ENCODE results near the gene USP5.
A peak's percentile ranks its signal among the peaks of the same experiment; 100 is the strongest.
"Not testable (repeated sequence)": the region's sequence is repeated elsewhere in the genome, so short reads cannot be mapped to it uniquely, and the experiment has no call there.

Gene USP5

GRCh38 chr12:6890789-6891645 lies 39.1 kb downstream of the USP5 start:
- H3K27ac ChIP-seq (ENCODE audit: low read depth, low read length), result peak overlapping the region; percentile 78

DNA sequence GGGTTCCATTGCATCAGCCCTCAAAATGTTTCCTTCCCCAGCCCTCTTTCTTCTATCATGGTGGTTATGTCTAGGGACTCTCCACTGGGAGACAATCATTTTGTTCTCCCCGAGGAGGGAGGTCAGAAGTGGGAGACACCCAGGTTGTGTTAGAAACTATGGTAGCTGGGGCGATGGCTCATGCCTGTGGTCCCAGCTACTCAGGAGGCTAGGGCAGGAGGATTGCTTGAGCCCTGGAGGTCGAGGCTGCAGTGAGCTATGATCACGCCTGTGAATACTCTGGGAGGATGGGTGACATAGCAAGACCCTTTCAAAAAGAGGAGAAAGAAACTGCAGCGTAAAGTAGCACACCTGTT lies 39.7 kb downstream of the USP5 start:
- no peaks in the 10 kb centered on the region for H3K79me2 ChIP-seq (ENCODE audit: insufficient read depth, low read length)
- H3K27ac ChIP-seq (ENCODE audit: low read depth, low read length), result peak overlapping the region; percentile 64
- H4K20me1 ChIP-seq (ENCODE audit: low read depth, low read length), result no peaks in the 10 kb centered on the region
- H3K36me3 ChIP-seq (ENCODE audit: low read length), result no peaks in the 10 kb centered on the region
- no peak for TF ChIP-seq EZH2phosphoT487 (conservative IDR thresholded peaks at IDR 0.05; ENCODE audit: low read length)
- H3K4me2 ChIP-seq (ENCODE audit: low read depth, low read length, poor library complexity, severe bottlenecking), result peak overlapping the region; percentile 76
- H3K9ac ChIP-seq (ENCODE audit: low read length), result peak overlapping the region; percentile 74
- H3K4me3 ChIP-seq (ENCODE audit: insufficient read depth, low read length, poor library complexity, severe bottlenecking), result peak overlapping the region; percentile 56
- no peaks in the 10 kb centered on the region for H3K27me3 ChIP-seq (ENCODE audit: low read length)
- H3K9me3 ChIP-seq (ENCODE audit: insufficient read depth, low read length), result no peaks in the 10 kb centered on the region
- peak overlapping the region; percentile 94 for H2AFZ ChIP-seq (ENCODE audit: low read depth, low read length, severe bottlenecking)
- H3K9me2 ChIP-seq (replicated peaks; ENCODE audit: insufficient read depth, low read length), result no peaks in the 10 kb centered on the region
- peaks cover 12% of the 10 kb centered on the region for H3F3A ChIP-seq (ENCODE audit: insufficient read depth)

More at GRCh38 chr12:6890789-6891645, 39.1 kb downstream of the USP5 start:
- H2AFZ ChIP-seq (ENCODE audit: low read depth, low read length, severe bottlenecking), result peak overlapping the region; percentile 94
- H3K9me2 ChIP-seq (replicated peaks; ENCODE audit: insufficient read depth, low read length), result no peaks in the 10 kb centered on the region
- H3K79me2 ChIP-seq (ENCODE audit: insufficient read depth, low read length), result no peaks in the 10 kb centered on the region
- H3K9ac ChIP-seq (ENCODE audit: low read length), result peak overlapping the region; percentile 74
- no peaks in the 10 kb centered on the region for H3K36me3 ChIP-seq (ENCODE audit: low read length)
- peak overlapping the region; percentile 56 for H3K4me3 ChIP-seq (ENCODE audit: insufficient read depth, low read length, poor library complexity, severe bottlenecking)
- no peaks in the 10 kb centered on the region for H4K20me1 ChIP-seq (ENCODE audit: low read depth, low read length)
- H3F3A ChIP-seq (ENCODE audit: insufficient read depth), result peaks cover 12% of the 10 kb centered on the region
- no peaks in the 10 kb centered on the region for H3K9me3 ChIP-seq (ENCODE audit: insufficient read depth, low read length)
- H3K27me3 ChIP-seq (ENCODE audit: low read length), result no peaks in the 10 kb centered on the region
- peak overlapping the region; percentile 92 for H3K4me2 ChIP-seq (ENCODE audit: low read depth, low read length, poor library complexity, severe bottlenecking)
- TF ChIP-seq, protein P1, sequence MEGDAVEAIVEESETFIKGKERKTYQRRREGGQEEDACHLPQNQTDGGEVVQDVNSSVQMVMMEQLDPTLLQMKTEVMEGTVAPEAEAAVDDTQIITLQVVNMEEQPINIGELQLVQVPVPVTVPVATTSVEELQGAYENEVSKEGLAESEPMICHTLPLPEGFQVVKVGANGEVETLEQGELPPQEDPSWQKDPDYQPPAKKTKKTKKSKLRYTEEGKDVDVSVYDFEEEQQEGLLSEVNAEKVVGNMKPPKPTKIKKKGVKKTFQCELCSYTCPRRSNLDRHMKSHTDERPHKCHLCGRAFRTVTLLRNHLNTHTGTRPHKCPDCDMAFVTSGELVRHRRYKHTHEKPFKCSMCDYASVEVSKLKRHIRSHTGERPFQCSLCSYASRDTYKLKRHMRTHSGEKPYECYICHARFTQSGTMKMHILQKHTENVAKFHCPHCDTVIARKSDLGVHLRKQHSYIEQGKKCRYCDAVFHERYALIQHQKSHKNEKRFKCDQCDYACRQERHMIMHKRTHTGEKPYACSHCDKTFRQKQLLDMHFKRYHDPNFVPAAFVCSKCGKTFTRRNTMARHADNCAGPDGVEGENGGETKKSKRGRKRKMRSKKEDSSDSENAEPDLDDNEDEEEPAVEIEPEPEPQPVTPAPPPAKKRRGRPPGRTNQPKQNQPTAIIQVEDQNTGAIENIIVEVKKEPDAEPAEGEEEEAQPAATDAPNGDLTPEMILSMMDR (IDR thresholded peaks at IDR 0.05; ENCODE audit: insufficient read depth, low read length, poor library complexity, severe bottlenecking), result peak; percentile 83
- TF ChIP-seq EZH2phosphoT487 (conservative IDR thresholded peaks at IDR 0.05; ENCODE audit: low read length), result no peak

DNA sequence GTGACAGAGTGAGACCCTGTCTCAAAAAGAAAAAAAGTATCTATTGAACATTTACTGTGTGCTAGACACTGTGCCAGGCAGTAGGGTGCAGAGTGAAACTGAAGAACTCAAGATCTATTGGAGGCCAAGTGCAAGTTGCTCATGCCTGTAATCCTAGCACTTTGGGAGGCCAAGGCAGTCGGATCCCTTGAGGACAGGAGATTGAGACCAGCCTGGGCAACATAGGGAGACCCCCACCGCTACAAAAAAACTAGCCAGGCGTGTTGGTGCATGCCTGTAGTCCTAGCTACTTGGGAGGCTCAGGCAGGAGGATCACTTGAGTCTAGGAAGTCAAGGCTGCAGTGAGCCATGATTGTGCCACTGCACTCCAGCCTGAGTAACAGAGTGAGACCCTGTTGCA lies 40.7 kb downstream of the USP5 start:
- H2AFZ ChIP-seq (ENCODE audit: low read depth, low read length, severe bottlenecking); H3K79me2 ChIP-seq (ENCODE audit: insufficient read depth, low read length); H3K9ac ChIP-seq (ENCODE audit: low read length); H3K4me3 ChIP-seq (ENCODE audit: insufficient read depth, low read length, poor library complexity, severe bottlenecking); H3K9me2 ChIP-seq (replicated peaks; ENCODE audit: insufficient read depth, low read length); H3K27me3 ChIP-seq (ENCODE audit: low read length); H3K4me2 ChIP-seq (ENCODE audit: low read depth, low read length, poor library complexity, severe bottlenecking); H3K27ac ChIP-seq (ENCODE audit: low read depth, low read length); H3K36me3 ChIP-seq (ENCODE audit: low read length); H4K20me1 ChIP-seq (ENCODE audit: low read depth, low read length); H3K9me3 ChIP-seq (ENCODE audit: insufficient read depth, low read length): not testable (repeated sequence)
- peaks cover 12% of the 10 kb centered on the region for H3F3A ChIP-seq (ENCODE audit: insufficient read depth)

GRCh38 chr12:6894321-6894720 lies 42.4 kb downstream of the USP5 start:
- H3K9me2 ChIP-seq (replicated peaks; ENCODE audit: insufficient read depth, low read length), result no peaks in the 10 kb centered on the region
- no peaks in the 10 kb centered on the region for H3K9me3 ChIP-seq (ENCODE audit: insufficient read depth, low read length)
- H3K79me2 ChIP-seq (ENCODE audit: insufficient read depth, low read length), result no peaks in the 10 kb centered on the region
- peaks cover 4% of the 10 kb centered on the region; the same call in 1 of the 2 replicates for H3F3A ChIP-seq (ENCODE audit: insufficient read depth)
- no peak overlapping the region for H3K9ac ChIP-seq (ENCODE audit: low read length)
- H3K36me3 ChIP-seq (ENCODE audit: low read length), result no peaks in the 10 kb centered on the region
- no peak for TF ChIP-seq EZH2phosphoT487 (conservative IDR thresholded peaks at IDR 0.05; ENCODE audit: low read length)
- TF ChIP-seq, protein P1 (IDR thresholded peaks at IDR 0.05; ENCODE audit: insufficient read depth, low read length, poor library complexity, severe bottlenecking), result no peak
- no peaks in the 10 kb centered on the region for H3K27me3 ChIP-seq (ENCODE audit: low read length)
- H3K27ac ChIP-seq (ENCODE audit: low read depth, low read length), result no peak overlapping the region
- H4K20me1 ChIP-seq (ENCODE audit: low read depth, low read length), result no peaks in the 10 kb centered on the region
- no peak overlapping the region for H2AFZ ChIP-seq (ENCODE audit: low read depth, low read length, severe bottlenecking)
- H3K4me2 ChIP-seq (ENCODE audit: low read depth, low read length, poor library complexity, severe bottlenecking), result no peak overlapping the region
- no peak overlapping the region for H3K4me3 ChIP-seq (ENCODE audit: insufficient read depth, low read length, poor library complexity, severe bottlenecking)
